SU-DHL-6 (cell line): ENCODE data around the gene MAST4.

ENCODE experiments used
- CTCF ChIP-seq: fragments of 200-600 bp; sonication (generic); IDR thresholded peaks from one replicate; pipeline ENCODE4 v1.5.1; 2017; ENCODE audit warnings: antibody characterized with exemption, mild to moderate bottlenecking, low read length, moderate library complexity; ENCODE audit not compliant: insufficient read depth, poor library complexity, severe bottlenecking
- EZH2phosphoT487 ChIP-seq: fragments of 200-600 bp; sonication (generic), shearing (Covaris generic); conservative IDR thresholded peaks from 2 replicates; pipeline ENCODE4 v1.6.1; 2018; ENCODE audit warnings: mild to moderate bottlenecking, antibody characterized with exemption, low read length, moderate library complexity, mixed read lengths

- TF ChIP-seq EZH2phosphoT487, result no peak
- no peak for TF ChIP-seq CTCF
These were observed 577.8 kb downstream of the MAST4 start for GRCh38 chr5:67173959-67174358.
